Stomach (tissue), 9 donors: ENCODE data around the gene STUM. TPM values are rescaled to one million over a fixed set of nuclear protein-coding genes. Genes with fewer than 3 reads are reported as not detected.

Experiments
- DNase-seq, 2 donors: peaks; one replicate each; pipeline versions ENCODE4 v3.0.0 to v3.0.0-alpha.2; 2013 to 2019
- H3K27ac ChIP-seq, 5 donors: fragments of 200-600 bp in 4 of 5; sonication (generic) in 4 of 5; one replicate each; pipeline ENCODE4 v1.5.1; 2013 to 2019; ENCODE audit warnings: mild to moderate bottlenecking in 1 of 5, moderate library complexity in 1 of 5
- H3K27me3 ChIP-seq, 3 donors: fragments of 200-600 bp; sonication (generic); one replicate each; pipeline ENCODE4 v1.5.1; 2017 to 2019; ENCODE audit warnings: mixed run types in 1 of 3
- H3K36me3 ChIP-seq, 4 donors: fragments of 200-600 bp; sonication (generic); 1 replicate in 3 of 4; 2 replicates in 1 of 4; pipeline ENCODE4 v1.5.1; 2016 to 2019
- H3K4me1 ChIP-seq, 4 donors: fragments of 200-600 bp; sonication (generic); one replicate each; pipeline ENCODE4 v1.5.1; 2016 to 2019
- H3K4me3 ChIP-seq, 4 donors: fragments of 200-600 bp; sonication (generic) in 3 of 4; one replicate each; pipeline ENCODE4 v1.5.1; 2016 to 2019; ENCODE audit warnings: mild to moderate bottlenecking in 1 of 4
- H3K9me3 ChIP-seq, 4 donors: fragments of 200-600 bp; sonication (generic); one replicate each; pipeline ENCODE4 v1.5.1; 2016 to 2019
- EP300 ChIP-seq: sonication (generic); formaldehyde crosslinking; IDR thresholded peaks from one replicate; pipeline ENCODE4 v1.6.1; 2017; ENCODE audit warnings: antibody characterized with exemption
- POLR2A ChIP-seq, 4 donors: fragments of 450-650 bp; IDR thresholded peaks; one replicate each; pipeline ENCODE4 v1.6.1; 2016; ENCODE audit warnings: antibody characterized with exemption in 4 of 4, control low read depth in 2 of 4, mild to moderate bottlenecking in 1 of 4, moderate library complexity in 1 of 4
- POLR2AphosphoS5 ChIP-seq, 3 donors: sonication (generic); formaldehyde crosslinking; IDR thresholded peaks; one replicate each; pipeline ENCODE4 v1.6.1; 2016; ENCODE audit warnings: antibody characterized with exemption in 3 of 3
- WGBS, 5 donors: extraction: QIAGEN DNeasy Blood & Tissue Kit in 3 of 5; methylation state at CpG; one replicate each; pipeline versions ENCODE4 v1.1.5 to v1.1.7; 2013 to 2018; 5-methylcytosine and 5-hydroxymethylcytosine counted together
- intact Hi-C: fragments of 100-400 bp; cut with DNase I; formaldehyde crosslinking; loops from one replicate; pipeline ENCODE4 v1.15.1; 2023; ENCODE audit warnings: low total_unique reads
- polyA plus RNA-seq, 3 donors: library from polyadenylated mRNA; stranded (reverse); fragments of 200-250 nt; gene quantifications; one replicate each; pipeline ENCODE4 v1.2.3, GENCODE V29; 2013
- total RNA-seq, 5 donors: library from RNA; depleted of rRNA; stranded (reverse); fragments of >200 nt; gene quantifications; one replicate each; pipeline versions ENCODE4 v1.1.0 to v1.2.3, GENCODE V29; 2014 to 2016
- TF ChIP-seq, protein P1 (sequence below), 7 experiments: fragments of 450-650 bp in 4 of 7; fragments of 200-600 bp in 3 of 7; sonication (generic) in 3 of 7; IDR thresholded peaks; one replicate each; pipeline ENCODE4 v1.5.1; 2016 to 2019; ENCODE audit warnings: antibody characterized with exemption in 7 of 7, control low read depth in 2 of 7, mild to moderate bottlenecking in 1 of 7
- donor health status: healthy with polysubstance abuse.
- donor health status: Bipolar disorder and iron deficiency.
- donor health status: healthy.

The STUM gene
- total and polyA plus RNA-seq, 8 donors, result under 0.01 to 2.8 (median 1.5) TPM

DNA sequence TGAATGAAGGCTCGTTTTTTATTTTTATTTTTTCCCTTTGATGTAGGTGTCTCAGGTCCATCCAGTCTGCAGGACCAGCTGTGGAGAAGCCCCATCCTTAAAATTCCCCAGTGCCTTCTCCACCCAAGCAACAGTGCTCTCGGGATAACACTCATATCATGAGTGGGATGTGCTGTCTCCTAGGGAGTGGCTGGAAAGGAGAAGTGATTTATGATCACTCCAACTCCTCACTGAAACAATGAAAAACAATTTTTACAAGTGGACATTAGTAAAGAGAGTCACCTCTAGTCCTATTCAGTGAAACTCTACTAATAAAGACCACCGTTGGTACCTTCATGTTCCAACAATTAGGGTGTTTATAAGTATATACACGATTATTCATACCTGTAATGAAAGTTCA is 3.5 kb downstream of the STUM start:
- peaks cover 20 to 41% (median 34%) of the 10 kb centered on the region in 4 donors for H3K4me1 ChIP-seq
- intact Hi-C loops, result no loop called here
- 71 to 82% (median 77%) methylated on average over 4 of the region's 4 CpGs for WGBS, 5 donors
- no peak for DNase-seq
- H3K27me3 ChIP-seq, result peaks cover 0 to 37% (median 22%) of the 10 kb centered on the region in 3 donors
- no peaks in the 10 kb centered on the region for H3K36me3 ChIP-seq
- H3K27ac ChIP-seq, result no peak overlapping the region
- H3K9me3 ChIP-seq, result no peaks in the 10 kb centered on the region
- H3K4me3 ChIP-seq, result no peak overlapping the region
- TF ChIP-seq, protein P1, sequence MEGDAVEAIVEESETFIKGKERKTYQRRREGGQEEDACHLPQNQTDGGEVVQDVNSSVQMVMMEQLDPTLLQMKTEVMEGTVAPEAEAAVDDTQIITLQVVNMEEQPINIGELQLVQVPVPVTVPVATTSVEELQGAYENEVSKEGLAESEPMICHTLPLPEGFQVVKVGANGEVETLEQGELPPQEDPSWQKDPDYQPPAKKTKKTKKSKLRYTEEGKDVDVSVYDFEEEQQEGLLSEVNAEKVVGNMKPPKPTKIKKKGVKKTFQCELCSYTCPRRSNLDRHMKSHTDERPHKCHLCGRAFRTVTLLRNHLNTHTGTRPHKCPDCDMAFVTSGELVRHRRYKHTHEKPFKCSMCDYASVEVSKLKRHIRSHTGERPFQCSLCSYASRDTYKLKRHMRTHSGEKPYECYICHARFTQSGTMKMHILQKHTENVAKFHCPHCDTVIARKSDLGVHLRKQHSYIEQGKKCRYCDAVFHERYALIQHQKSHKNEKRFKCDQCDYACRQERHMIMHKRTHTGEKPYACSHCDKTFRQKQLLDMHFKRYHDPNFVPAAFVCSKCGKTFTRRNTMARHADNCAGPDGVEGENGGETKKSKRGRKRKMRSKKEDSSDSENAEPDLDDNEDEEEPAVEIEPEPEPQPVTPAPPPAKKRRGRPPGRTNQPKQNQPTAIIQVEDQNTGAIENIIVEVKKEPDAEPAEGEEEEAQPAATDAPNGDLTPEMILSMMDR (IDR thresholded peaks at IDR 0.05), result no peak
- TF ChIP-seq POLR2A (IDR thresholded peaks at IDR 0.05) (no peak), POLR2AphosphoS5 (IDR thresholded peaks at IDR 0.05) (no peak), EP300 (no peak)

GRCh38 chr1:226553266-226553923 is 4.8 kb downstream of the STUM start:
- TF ChIP-seq EP300 (no peak), POLR2A (IDR thresholded peaks at IDR 0.05) (no peak), POLR2AphosphoS5 (IDR thresholded peaks at IDR 0.05) (no peak)
- TF ChIP-seq, protein P1 (IDR thresholded peaks at IDR 0.05), result no peak
- DNase-seq, result no peak
- no peaks in the 10 kb centered on the region for H3K36me3 ChIP-seq
- peaks cover 15 to 31% (median 25%) of the 10 kb centered on the region in 4 donors for H3K4me1 ChIP-seq
- H3K27me3 ChIP-seq, result peaks cover 0 to 33% (median 18%) of the 10 kb centered on the region in 3 donors
- no peak overlapping the region for H3K27ac ChIP-seq
- intact Hi-C loops, result no loop called here
- no peaks in the 10 kb centered on the region for H3K9me3 ChIP-seq
- 62 to 89% (median 82%) methylated on average over 2 of the region's 2 CpGs for WGBS, 5 donors
- no peak overlapping the region for H3K4me3 ChIP-seq

DNA sequence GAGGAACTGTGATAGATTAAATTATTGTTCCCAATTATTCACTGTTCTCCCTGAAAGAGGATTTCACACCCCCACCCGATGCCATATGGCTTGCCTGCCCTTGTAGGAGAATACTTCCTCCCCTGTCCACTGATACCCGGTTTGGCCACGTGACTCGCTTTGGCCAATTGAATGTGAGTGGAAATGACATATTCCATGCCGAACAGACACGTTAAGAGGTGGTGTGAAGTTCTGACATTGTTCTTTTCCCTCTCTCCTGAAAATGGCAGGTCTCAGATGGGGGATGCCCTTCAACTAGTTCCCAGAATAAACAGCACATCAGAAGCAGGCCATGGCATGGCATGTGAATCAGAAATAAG is 5.3 kb downstream of the STUM start:
- H3K36me3 ChIP-seq, result no peaks in the 10 kb centered on the region
- H3K27me3 ChIP-seq, result peaks cover 0 to 27% (median 13%) of the 10 kb centered on the region in 3 donors
- H3K4me1 ChIP-seq, result peaks cover 11 to 26% (median 20%) of the 10 kb centered on the region in 4 donors
- DNase-seq, result no peak
- no peak overlapping the region for H3K27ac ChIP-seq
- TF ChIP-seq, protein P1 (IDR thresholded peaks at IDR 0.05), result no peak
- TF ChIP-seq POLR2A (IDR thresholded peaks at IDR 0.05) (no peak), POLR2AphosphoS5 (IDR thresholded peaks at IDR 0.05) (no peak), EP300 (no peak)
- intact Hi-C loops, result no loop called here
- WGBS, 5 donors, result 78 to 90% (median 84%) methylated on average over 6 of the region's 6 CpGs
- no peak overlapping the region for H3K4me3 ChIP-seq
- H3K9me3 ChIP-seq, result no peaks in the 10 kb centered on the region

DNA sequence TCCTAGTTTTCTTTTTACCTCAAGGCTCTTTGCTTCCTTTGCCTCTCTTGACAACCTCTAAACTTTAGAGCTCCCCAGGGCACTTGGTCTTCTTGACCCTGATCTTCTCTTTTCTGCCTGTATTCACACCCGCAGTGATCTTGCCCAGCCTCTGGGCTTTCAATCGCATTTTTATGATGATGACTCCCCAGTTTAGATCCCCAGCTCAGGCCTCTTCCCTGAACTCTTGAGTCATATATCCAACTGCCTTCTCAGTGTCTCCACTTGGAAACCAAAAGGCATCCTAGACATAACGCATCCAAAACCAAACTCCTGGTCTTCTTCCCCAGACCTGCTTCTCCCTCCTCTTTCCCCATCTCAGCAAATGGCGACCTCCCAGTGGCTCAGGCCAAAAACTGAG is 6.5 kb downstream of the STUM start:
- no peaks in the 10 kb centered on the region for H3K9me3 ChIP-seq
- no peaks in the 10 kb centered on the region for H3K36me3 ChIP-seq
- intact Hi-C loops, result no loop called here
- no peak for DNase-seq
- H3K4me3 ChIP-seq, result no peak overlapping the region
- peaks cover 0 to 16% (median 1%) of the 10 kb centered on the region in 3 donors for H3K27me3 ChIP-seq
- WGBS, 5 donors, result 91 to 98% (median 94%) methylated on average over 4 of the region's 4 CpGs
- no peak overlapping the region for H3K27ac ChIP-seq
- H3K4me1 ChIP-seq, result peaks cover 1 to 14% (median 8%) of the 10 kb centered on the region in 4 donors
- TF ChIP-seq, protein P1 (IDR thresholded peaks at IDR 0.05), result no peak
- TF ChIP-seq EP300, result no peak
- TF ChIP-seq POLR2AphosphoS5 (IDR thresholded peaks at IDR 0.05), result no peak
- no peak for TF ChIP-seq POLR2A (IDR thresholded peaks at IDR 0.05)
